Endothelial cell of coronary artery (primary cell): ENCODE measurements around the gene SCNM1. TPM values are rescaled to one million over a fixed set of nuclear protein-coding genes. Genes with fewer than 3 reads are reported as not detected.

Experiments
- total RNA-seq: library from RNA; depleted of rRNA; stranded (reverse); fragments of >200 nt; gene quantifications from 2 replicates; pipeline ENCODE4 v1.2.3, GENCODE V29; 2014

SCNM1 gene, protein sequence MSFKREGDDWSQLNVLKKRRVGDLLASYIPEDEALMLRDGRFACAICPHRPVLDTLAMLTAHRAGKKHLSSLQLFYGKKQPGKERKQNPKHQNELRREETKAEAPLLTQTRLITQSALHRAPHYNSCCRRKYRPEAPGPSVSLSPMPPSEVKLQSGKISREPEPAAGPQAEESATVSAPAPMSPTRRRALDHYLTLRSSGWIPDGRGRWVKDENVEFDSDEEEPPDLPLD
- total RNA-seq, result 20.8 and 21.0 TPM in 2 replicates

DNA sequence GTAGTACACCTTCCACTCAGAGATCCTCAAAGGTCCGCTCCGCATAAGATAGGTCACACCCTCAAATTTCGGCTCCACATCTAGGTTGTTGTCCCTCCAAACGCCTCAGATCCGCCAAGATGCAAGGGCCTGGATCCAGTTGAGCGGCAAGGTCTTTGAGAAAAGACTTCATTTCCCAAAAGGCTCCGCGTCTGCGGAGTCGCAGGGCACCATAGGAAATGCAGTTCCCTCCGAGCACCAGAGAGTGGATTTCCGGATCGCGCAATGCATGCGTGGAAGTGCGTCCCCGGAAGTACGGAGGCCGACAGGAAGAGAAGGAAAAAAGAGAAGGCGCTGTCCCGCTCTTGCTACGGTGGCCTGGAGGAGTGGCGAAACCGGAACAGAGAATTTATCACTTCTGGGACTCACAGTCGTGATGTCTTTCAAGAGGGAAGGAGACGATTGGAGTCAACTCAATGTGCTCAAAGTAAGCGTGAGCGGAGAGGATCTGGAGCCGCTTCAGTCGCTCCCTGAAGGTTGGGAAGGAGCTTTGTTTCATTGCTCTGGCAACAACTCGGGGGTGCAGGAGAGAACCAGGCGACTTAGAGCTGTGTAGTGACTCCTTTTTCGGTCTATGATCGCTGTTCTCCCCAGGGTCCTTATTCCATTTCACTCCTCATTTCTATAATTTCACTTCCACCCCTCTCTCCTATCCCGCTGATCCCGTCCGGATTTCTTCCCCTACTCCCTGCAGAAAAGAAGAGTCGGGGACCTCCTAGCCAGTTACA lies at the start of gene SCNM1, which contains the start of gene LYSMD1:
TSS of gene SCNM1 (plus strand) at position 407 of the 767 bp plus-strand sequence. CDS start at position 416, 9 bp downstream.
TSS of gene LYSMD1 (minus strand) at position 165 of the 767 bp plus-strand sequence. CDS start 644 bp downstream, outside the sequence.

DNA sequence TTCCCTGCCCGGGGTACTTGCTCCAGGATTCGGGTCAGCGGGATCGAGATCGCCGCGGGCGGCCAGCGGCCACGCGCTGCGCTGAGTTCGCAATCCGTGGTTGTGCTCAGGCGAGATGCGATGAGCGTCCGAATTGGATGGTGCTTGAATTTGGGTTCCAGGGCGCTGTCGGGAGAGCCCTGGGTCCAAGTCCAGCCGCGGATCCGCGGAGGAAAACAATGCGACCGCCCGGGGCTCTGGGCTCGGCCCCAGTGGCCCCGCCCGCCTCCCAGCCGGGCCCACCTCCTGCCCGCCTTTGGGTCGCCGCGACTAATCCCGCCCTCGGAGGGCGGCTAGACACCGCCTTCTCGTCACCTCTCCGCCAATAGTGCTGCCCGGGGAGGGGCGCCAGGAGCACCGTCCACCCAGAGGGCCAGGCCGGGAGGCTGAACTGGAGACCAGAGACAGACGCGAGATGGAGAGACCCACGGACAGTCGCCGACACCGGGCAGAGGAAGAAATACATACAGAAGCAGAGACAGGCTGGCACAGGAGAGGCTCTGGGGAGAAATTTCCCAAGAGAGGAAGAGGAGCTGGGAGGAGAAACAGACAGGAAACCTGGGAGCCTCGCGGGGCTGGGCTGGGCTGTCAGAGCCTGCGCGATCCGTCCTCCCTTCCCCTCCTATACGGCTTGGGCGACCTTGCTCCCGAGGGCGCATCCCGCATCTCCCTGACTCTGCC lies 19.4 kb upstream of the SCNM1 start, which contains the start of gene SEMA6C:
TSS of gene SEMA6C (minus strand) at position 220 of the 720 bp plus-strand sequence. CDS start 4,010 bp downstream, outside the sequence.

DNA sequence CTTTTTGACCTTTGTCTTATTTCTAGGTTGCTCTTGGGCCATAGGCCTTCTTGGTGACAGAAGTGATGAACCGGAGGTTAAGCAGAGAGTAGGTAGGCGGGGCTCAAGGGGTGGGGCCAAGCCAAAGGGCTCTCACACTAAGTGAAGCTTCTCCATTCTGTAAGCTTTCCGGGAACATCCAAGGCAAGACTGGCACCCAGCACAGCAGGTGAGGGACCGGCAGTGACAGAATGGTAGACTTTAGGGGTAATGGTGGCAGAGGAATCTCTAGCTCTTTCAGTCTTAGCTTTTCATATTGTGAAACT lies 9.5 kb upstream of the SCNM1 start, which contains the start of gene TNFAIP8L2:
TSS of gene TNFAIP8L2 (plus strand) at position 135 of the 305 bp plus-strand sequence. CDS start 2,049 bp downstream, outside the sequence.

DNA sequence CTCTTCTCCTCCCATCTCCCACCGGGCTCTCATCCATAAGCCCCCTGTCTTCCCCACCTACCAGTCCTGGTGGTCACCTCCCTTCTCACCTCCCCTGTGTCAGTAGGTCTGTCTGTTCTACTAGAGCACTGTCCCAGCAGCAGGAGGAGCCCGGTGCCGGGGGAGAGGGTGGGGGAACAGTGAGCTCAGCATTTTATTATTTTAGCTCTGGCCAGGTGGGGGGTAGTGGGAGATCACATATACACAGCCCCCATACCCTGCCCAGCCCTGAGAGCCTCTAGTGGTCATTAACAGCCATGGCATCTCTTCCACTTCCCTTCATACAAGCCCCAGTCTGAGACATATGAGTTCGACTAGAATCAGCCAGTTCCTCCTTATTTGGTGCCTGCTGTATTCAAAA lies 9.9 kb downstream of the SCNM1 start, which contains the start of gene TMOD4:
TSS of gene TMOD4 (minus strand) at position 119 of the 400 bp plus-strand sequence. CDS start 1,106 bp downstream, outside the sequence.

DNA sequence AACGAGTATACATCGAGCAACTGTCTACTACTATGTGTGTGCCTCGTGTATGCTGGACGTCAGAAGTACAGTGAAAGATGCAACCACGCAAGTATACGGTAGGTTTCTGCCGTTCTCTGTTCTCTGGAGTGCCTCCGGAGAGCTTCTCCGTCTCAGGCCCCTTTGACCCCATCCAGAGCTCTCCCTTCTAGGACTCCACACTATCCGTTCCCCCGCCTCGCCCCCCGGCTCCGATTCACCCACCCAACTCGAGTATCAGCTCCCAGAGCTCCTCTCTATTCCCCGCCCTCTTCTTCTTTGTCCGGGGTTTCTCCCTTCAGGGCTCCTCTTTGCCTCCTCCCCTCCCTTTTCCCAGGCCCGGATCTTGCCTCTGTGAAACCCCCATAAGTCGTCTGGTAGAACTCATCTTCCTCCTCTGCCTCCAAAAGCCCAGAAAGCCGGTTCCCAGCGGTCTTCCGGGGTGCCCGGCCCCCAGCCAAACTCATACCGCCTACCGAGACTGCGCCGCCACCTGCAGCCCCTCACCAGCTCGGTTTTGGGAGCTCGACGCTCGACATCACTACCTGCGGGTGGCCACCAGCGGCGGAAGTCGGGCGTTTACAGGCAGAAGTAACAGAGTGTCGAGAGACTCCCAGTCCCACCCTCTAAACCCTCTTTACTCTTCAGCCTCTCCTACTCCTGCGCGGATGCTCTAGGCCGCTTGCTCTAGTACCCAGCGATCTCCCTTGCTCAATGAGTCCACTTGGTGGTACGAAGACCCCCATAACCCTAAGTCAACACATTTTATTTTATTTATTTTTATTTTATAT lies 23.9 kb downstream of the SCNM1 start, which contains the start of gene VPS72:
TSS of gene VPS72 (minus strand) at position 561 of the 809 bp plus-strand sequence. CDS start at position 485, 76 bp downstream.

DNA sequence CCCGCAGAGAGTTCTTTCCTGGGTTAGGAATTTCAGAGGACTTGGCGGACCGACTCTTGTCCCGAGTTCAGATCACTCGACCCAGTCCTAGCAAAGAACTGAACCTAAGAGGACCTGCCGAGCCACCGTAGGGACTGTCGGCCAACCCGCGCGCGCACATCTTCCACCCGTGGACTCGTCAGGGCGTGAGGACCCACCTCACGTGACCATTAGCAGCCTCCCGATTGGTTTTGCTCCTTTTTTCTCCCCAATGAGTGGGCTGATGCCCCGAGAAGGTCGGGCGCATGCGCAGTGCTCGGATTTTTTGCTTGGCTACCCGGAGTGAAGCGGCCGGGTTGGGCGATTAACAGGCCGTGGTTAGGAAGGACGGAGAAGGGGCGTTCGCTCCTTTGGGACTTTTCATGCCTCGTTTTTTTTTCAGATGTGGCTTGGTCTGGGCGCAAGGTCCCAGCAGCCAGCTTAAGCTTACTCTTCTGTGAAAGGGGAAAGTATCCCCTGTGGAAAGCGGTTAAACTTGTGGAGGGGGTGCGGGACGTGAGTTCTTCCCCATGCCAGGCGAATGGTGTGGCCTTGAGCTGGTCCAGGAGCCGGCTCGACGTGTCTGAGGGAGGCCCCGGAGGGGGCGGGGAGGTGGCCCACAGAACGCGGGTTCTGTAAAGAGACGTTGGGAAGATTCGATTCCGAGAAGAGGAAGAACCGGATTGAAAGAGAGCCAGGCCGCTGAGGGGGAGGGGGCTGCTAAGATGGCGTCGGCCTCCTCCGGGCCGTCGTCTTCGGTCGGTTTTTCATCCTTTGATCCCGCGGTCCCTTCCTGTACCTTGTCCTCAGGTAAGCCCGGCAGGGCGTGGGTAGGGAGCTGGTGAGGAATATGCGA lies 32.5 kb downstream of the SCNM1 start, which contains the start of gene PIP5K1A:
TSS of gene PIP5K1A (plus strand) at position 299 of the 874 bp plus-strand sequence. CDS start at position 744, 445 bp downstream.

Other genes starting within 250 kb of the SCNM1 start
- 34.0 and 35.1 TPM in 2 replicates for gene SETDB1, start 239.8 kb upstream of the SCNM1 start, total RNA-seq
- gene CERS2, start 191.3 kb upstream of the SCNM1 start, total RNA-seq, result 65.1 and 87.3 TPM in 2 replicates
- gene ANXA9, start 183.9 kb upstream of the SCNM1 start, total RNA-seq, result not detected in 2 replicates
- gene MINDY1, start 159.2 kb upstream of the SCNM1 start, total RNA-seq, result 5.7 and 10.5 TPM in 2 replicates
- 3.1 and 5.5 TPM in 2 replicates for gene PRUNE1, start 157.7 kb upstream of the SCNM1 start, total RNA-seq
- gene BNIPL, start 129.6 kb upstream of the SCNM1 start, total RNA-seq, result under 0.01 and 0.09 TPM in 2 replicates
- 0.81 and 1.3 TPM in 2 replicates for gene C1orf56, start 118.4 kb upstream of the SCNM1 start, total RNA-seq
- 56.3 and 58.8 TPM in 2 replicates for gene CDC42SE1, start 106.5 kb upstream of the SCNM1 start, total RNA-seq
- 1.8 and 4.8 TPM in 2 replicates for gene MLLT11, start 105.7 kb upstream of the SCNM1 start, total RNA-seq
- gene GABPB2, start 95.4 kb upstream of the SCNM1 start, total RNA-seq, result 6.6 and 8.6 TPM in 2 replicates
- gene SEMA6C, start 19.5 kb upstream of the SCNM1 start, total RNA-seq, result 8.9 and 11.3 TPM in 2 replicates
- not detected in 2 replicates for gene TNFAIP8L2, start 9.5 kb upstream of the SCNM1 start, total RNA-seq
- 2.9 and 4.8 TPM in 2 replicates for gene LYSMD1, start 242 bp upstream of the SCNM1 start, total RNA-seq
- gene TMOD4, start 9.8 kb downstream of the SCNM1 start, total RNA-seq, result 0.28 and 0.36 TPM in 2 replicates
- gene VPS72, start 24.1 kb downstream of the SCNM1 start, total RNA-seq, result 56.9 and 58.1 TPM in 2 replicates
- 37.8 and 48.8 TPM in 2 replicates for gene PIP5K1A, start 32.4 kb downstream of the SCNM1 start, total RNA-seq
- 296 and 298 TPM in 2 replicates for gene PSMD4, start 88.6 kb downstream of the SCNM1 start, total RNA-seq
- gene ZNF687, start 116.2 kb downstream of the SCNM1 start, total RNA-seq, result 6.8 and 8.2 TPM in 2 replicates
- 36.1 and 37.5 TPM in 2 replicates for gene PI4KB, start 161.3 kb downstream of the SCNM1 start, total RNA-seq
- 38.9 and 44.3 TPM in 2 replicates for gene RFX5, start 181.1 kb downstream of the SCNM1 start, total RNA-seq
- 5.5 and 12.2 TPM in 2 replicates for gene SELENBP1, start 206.6 kb downstream of the SCNM1 start, total RNA-seq
- gene PSMB4, start 233.4 kb downstream of the SCNM1 start, total RNA-seq, result 348 and 427 TPM in 2 replicates